T-helper 1 cell (primary cell): ENCODE measurements around the gene CPNE1.

Experiments used
- DNase-seq, 5 donors: peaks; one replicate each; pipeline ENCODE4 v3.0.0-alpha.2; 2012 to 2020

Gene CPNE1

DNA sequence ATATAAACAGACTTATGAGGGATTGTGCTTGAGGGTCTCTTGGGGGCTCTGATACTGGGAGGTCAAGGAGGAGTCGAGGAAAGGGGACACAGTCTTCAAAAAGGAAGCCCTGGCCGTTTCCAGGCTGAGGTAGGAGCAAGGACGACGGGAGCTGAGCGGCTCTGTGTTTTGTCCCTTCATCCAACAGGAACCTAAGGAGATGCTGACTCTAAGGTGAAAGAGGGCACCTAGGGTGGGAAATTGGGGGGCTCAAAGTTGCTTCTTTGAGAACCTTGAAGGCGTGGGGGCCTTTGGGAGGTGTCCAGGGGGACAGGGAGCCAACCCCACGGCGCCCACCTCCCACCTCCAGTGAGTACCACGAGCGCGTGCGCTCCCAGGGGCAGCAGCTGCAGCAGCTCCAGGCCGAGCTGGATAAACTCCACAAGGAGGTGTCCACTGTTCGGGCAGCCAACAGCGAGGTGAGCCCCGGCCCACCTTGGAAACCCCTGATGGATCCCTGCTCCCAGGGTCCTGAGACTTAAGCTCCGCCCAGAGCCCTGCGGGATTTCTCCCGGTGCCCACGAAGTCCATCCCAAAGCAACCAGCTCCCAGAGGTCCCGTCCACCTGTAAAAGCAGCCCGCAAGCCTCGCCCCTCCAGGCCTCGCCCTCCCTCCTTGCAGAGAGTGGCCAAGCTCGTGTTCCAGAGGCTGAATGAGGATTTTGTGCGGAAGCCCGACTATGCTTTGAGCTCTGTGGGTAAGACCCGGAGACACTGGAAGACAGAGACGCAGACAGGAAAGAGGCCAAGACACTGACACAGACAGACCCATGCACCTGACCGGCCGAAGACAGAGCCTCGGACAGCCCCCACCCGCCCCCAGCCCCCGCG lies 46.2 kb downstream of the CPNE1 start:
- DNase-seq: no peak

DNA sequence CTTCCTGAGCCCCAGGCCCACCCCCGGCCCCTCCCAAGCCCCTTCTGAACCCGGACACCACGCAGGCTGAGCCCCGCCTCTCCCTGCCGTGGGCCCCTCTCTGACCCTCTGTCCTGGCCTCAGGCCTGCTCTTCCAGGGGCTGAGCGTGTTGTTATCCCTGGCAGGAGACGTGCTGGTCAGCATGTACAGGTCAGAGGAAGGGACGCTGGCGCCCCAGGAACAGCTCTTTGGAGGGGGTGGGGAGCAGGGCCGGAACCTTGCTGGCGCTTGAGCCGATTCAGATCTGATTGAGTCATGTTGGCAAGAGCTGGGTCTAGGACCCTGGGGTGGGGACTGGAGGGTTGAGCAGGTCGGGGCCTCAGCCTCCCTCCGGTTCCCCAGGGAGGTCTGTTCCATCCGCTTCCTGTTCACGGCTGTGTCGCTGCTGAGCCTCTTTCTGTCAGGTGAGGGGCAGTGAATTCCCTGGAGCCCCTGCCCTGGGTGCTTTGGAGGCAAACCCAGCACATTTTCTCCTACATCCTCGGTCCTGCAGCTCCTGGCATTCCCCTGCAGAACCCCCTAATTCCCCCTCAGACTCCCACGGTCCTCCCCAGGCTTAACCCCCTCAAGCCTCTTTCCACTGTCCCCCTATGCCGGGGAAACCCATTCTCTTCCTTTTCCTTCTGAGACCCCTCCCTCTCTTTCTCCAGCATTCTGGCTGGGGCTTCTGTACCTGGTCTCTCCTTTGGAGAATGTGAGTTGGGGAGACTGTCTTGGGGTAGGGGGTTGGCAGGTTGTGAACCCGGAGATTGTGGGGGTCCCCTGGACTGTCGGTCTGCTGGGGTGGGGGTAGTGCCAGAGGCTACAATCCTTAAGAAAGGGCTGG lies 47.1 kb downstream of the CPNE1 start:
- DNase-seq: peak in 3 of 5 donors; percentile 14 to 55 (median 19)

DNA sequence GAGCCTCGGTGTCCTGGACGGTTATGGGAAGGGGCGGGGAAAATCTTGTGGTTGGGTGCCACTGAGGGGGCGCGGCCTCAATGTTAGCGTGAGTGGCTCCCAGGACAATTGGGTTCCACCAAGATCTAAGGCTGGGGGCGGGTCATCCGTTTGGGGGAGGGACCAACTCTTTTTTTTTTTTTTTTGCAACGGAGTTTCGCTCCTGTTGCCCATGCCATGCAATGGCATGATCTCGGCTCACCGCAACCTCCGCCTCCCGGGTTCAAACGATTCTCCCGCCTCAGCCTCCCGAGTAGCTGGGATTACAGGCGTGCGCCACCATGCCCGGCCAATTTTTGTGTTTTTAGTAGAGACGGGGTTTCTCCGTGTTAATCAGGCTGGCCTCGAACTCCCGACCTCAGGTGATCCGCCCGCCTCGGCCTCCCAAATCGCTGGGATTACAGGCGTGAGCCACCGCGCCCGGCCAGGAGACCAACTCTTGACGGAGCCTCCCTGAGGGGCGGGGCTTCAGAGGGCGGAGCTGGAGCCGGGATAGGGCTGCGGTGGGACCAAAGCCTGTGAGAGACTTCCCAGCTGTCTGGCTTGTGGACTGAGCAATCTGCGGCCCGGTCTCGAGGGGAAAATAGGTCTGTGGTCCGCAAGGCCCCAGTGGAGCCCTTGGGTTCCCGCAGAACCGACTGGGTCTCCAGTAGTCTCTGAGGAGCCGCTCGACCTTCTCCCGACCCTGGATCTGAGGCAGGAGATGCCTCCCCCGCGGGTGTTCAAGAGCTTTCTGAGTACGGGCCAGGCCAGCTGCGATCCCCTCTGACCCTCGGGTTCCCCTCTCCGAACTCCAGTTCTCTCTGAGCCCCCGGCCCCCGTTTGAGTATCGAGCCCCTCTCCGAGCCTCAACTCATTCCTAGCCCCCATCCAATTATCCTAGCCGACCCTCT lies 48.0 kb downstream of the CPNE1 start:
- DNase-seq: peak; percentile 38 to 59 (median 52)

DNA sequence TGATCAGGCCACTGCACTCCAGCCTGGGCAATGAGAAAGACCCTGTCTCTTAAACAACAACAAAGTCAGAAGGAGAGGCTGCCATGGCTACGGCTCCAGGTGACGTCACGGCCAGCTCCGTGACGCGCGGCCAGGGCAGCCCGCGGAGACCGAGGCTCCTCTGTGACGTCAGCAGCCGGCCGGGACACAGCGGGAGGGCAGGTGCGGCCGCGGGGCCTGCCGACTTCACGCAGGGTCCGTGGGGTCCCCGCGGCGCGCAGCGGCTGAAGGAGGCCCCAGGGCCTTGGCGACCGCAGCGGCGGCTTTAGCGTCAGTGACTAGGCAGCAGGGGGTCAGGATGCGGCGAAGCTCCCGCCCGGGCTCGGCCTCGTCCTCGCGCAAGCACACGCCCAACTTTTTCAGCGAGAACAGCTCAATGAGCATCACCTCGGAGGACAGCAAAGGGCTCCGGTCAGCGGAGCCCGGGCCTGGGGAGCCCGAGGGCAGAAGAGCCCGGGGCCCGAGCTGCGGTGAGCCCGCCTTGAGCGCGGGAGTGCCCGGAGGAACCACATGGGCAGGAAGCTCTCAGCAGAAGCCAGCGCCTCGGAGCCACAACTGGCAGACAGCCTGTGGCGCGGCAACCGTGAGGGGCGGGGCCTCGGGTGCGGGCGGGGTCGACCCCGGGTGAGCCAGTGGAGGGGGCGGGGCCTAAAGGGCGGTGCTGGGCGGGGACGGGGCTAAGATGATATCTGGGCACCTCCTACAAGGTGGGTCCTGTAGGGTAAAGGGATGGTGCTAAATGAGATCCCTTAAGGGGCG lies 48.8 kb downstream of the CPNE1 start, which contains the start of gene SPAG4:
Gene SPAG4 (plus strand): TSS at position 163 of the 798 bp plus-strand sequence. CDS start 175 bp downstream, at position 338.
- peak; percentile 100 for DNase-seq

DNA sequence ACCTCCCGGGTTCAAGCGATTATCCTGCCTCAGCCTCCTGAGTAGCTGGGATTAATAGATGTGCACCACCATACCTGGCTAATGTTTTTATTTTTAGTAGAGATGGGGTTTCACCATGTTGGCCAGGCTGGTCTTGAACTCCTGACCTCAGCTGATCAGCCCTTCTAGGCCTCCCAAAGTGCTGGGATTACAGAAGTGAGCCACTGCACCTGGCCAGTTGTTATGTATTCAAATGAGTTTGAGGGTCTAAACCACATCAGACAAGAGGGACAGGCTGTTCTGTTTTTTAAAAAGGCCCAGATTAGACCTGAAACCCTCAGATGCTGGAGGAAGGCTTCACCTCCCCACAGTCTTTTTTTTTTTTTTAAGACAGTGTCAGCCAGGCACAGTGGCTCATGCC lies 53.2 kb downstream of the CPNE1 start:
- DNase-seq: no peak

DNA sequence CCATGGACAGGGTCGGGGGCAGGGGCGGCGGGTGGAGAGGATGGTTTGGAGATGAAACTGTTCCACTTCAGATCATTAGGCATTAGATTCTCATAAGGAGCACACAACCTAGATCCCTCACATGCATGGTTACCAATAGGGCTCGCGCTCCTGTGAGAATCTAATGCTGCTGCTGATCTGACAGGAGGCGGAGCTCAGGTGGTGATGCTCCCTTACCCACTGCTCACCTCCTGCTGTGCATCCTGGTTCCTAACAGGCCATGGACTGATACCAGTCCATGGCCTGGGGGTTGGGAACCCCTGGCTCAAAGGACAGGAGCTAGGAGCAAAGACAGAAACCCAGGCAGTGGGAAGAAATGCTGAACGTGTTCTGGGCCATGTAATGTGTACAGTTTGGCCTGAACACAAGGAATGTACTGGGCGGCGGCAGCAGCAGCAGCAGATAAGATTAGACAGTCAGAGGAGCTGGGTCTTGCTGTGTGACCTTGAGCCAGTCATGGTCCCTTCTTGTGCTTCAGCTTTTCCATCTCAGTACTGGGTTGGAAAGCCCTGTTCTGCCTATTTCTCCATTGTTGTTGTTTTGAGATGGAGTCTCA lies 53.8 kb downstream of the CPNE1 start:
- DNase-seq: no peak

DNA sequence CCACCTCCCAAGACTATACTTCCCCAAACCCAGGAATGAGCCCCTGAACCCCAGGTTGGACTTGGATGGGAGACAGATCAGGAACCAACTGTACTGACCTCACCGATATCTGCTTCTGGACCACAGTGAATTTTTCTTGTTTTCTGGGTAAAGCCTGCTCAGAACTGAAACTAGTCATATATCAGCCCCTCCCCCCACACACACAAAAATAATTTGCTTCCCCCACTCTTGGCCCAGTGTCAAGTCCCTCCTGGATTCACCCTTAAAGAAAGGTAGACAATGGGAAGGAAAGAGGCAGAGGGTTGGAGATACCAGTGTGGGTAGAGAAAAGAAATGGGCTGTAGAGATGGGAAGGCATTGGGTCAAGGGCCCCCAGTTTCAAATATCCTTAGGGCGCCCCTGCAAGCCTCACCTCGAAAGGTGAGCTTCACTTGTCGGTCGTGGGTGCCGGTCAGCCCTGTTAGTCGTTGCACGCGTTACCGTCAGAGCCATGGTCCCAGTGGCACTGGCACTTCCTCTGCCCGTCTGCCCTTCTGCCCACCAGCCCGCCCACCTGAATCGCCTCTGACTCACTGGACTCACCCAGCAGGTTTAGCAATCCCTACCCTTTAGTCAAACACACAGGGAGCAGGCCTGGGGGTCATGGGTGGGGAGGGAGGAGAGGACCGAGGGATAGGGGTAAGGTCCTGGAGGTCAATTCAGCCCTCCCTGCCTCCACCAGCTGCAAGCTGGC lies 57.5 kb downstream of the CPNE1 start:
- DNase-seq: no peak

DNA sequence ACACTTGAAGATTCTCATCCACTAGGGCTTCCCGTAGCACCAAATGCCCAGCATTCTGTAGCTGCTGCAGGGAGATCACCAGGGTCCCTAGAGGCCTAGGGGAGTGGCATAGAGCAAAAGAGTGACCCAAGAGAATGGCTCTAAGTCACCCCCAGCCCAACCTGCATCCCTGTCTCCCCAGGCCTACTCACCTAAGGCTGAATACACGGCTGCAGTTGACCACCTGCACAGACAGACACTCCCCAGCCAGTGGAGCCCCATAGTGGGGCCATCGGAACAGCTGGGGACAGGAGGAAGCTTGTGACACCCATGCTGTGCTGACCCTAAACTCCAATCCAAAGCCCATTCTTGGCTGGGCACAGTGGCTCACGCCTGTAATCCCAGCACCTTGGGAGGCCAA lies 58.6 kb downstream of the CPNE1 start:
- no peak for DNase-seq

DNA sequence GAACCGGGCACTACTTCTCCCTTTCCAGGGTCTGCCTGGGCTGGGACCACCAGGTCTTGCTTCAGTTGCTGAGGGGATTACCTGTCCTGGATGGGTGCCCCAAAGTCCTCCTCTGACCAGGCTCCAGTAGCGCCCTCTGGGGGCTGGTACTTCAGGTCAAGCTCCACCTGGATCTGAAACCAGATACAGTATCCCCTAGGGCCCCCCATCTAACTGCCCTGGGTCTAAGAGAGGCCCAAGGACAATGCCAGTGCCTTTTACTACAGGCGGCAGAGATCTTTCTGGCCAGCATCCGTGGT lies 60.3 kb downstream of the CPNE1 start:
- no peak for DNase-seq

DNA sequence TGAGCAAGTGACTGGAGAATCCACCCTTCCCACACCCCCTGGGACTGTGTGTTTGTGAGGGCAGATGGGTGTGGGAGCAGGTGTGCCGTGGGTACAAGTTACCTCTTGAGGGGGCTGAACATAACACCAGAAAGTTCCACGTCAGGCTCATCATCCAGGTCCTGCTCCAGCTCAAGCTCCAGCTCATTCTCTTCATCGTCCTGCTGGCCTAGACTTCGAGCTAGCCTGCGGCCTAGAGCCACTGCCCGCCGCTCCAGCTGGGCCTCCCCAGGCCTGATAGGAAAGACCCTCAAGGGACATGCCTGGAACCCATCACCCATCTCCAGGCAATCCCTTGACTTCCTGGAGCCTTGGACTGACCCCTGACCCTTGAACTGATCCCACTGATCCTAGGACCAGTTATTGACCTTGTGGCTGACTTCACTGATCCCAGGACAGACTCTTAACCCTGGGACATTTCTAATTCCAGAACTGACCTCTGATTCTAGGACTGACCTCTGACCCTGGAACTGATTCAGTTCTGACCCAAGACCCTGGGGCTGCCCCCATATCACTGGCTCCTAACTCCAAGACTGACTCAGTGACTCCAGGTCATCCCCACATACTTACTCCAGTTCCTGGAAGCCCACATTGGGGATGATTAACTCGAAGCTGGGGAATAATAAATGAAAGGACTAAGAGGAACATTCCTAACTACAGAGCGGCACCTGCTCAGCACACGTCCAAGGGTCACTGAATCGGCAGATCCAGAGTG lies 60.8 kb downstream of the CPNE1 start:
- DNase-seq: no peak

DNA sequence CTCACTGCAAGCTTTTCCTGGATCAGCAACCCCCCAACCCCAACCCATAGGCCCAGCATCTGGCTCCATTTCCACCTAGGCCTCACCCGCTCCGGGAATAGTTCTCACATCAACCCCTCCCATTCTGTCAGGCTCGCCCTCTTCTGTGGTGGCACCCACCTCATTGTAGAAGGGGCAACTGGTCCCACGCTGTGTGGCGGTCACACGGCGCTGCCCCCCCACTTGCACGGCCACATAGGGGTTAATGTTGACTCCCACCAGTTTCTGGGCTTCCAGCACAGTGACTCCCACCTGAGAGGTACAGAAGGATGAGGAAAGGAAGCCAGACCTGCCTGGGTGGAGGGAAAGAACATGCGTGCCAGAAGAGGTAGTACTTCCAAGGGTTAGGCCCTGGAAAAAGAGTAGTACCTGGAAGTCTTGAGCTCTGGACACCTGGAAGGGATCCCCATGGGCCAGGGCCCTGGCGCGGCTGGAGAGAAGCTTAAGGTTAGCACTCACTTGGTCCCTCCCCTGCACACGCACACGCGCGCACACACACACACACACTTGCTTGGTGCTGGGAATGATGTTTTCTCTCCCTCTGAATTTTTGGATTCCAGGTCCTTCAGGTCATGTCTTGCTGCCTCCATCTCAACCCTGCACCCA lies 61.7 kb downstream of the CPNE1 start:
- no peak for DNase-seq

DNA sequence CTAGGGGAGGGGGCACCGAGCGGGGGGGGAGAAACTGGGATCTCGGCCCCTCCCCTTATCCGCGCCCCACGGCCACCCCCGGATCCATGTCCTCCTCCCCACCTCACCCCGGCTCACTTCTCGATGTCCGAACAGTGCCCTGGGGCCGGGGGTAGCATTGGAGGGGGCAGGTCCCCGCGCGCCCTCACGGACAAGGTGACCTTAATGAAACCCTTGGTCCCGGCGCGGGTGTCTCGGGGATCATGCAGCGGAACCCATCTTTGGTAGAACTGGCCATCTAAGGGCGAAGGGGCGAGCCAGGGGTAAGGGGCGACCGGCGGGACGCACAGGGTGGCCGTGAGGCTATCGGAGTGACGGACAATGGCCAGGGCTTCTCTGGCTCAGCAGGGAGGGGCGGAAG lies 62.7 kb downstream of the CPNE1 start:
- DNase-seq: no peak

DNA sequence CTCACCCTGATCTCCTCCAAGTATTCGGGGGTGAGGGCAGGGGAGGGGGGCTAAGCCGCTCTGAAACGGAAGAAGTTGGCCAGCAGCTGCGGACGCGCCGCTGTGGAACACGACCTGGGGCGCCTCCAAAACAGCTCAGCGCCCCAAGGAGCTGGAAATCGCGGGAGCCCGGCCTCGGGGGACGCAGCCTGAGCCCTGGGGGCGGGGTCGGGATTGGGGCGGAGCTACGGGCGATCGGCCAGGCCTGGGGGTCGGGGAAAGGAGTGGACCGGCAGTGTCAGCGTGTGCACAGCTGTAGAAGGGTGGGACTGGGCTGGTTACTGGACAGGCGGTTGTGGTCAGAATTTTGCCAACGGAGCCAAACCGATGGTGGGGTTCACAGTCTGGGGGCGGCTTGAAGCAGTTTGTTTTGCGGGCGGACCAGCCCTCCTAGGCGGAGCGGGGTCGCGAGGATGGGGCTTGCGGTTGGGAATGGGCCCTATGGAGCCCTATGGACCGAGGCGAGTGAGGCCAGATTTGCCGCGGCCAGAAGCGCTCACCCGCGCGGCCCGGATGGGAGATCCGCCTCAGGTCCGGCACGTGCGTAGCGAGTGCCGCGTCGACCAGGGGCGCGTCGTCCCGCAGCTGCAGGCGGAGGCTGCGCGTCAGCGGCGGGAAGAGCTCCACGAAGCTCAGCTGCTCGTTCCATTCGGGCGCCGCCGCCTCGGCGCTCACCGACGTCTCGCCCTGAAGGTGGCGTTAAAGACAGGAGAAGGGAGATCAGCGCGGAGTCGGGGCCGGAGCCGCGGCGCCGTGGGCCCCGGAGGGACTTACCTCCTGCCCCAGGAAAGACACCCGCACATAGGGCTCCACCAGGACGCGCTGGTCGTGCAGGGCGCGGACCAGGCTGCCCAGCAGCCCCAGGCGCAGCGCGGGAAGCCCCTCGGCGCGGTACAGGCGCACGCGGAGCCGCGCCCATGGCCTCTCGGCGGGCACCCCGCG lies 63.4 kb downstream of the CPNE1 start:
- peak; percentile 57 to 84 (median 71) for DNase-seq

DNA sequence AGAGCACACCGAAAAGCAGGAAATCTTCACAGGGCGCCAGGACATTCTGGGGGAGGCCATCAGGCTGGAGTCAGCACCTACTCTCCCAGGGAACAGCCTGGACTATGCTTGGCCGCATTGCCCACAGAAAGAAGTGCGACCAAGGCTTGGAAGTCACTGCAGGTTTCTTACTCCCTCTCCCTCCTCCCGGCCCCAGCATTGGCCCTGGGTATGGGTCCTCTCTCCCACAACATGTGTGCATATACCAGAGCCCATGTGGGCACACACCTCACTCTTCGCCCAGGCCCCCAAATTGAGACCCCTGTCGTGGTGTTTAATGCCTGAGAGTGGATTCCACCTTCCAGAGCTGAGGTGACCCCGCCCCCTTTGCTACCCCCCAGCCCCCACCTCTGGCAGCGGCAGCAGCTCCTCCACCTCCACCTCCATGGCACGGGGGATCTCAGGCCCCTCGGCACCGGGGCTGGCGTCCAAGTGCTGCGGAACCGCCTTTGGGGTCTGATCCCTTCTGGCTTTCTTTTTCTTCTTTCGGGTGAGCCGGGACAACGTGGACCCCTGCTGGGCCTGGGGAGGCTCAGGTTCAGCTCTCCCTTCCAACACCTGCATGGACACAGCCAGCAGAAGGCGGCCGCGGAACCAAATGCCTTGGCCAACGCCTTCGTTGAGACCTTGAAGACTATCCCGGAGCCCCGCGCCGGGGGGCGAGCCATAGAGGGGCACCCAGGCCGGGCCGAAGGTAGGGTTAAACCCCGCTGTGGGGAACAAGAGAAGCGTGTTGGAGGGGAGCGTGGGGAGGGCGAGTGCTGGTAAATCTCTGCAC lies 64.3 kb downstream of the CPNE1 start:
- DNase-seq: no peak

DNA sequence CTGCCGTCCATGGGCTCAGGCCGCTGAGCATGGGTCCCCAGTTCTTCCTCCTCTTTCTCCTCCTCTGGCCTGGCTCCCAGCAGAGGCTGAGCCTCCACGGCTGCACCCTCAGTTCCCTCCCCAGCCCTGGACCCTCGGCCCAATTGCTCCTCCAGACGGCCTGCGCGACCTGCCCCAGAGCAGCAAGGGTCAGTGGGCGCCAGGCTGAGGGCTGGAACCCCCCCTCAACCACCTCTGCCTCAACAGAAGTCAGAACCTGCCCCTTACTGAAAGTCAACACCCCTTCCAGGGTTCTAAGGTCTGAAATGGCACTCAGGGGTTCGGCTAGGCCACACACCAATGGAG lies 65.0 kb downstream of the CPNE1 start:
- DNase-seq: no peak

DNA sequence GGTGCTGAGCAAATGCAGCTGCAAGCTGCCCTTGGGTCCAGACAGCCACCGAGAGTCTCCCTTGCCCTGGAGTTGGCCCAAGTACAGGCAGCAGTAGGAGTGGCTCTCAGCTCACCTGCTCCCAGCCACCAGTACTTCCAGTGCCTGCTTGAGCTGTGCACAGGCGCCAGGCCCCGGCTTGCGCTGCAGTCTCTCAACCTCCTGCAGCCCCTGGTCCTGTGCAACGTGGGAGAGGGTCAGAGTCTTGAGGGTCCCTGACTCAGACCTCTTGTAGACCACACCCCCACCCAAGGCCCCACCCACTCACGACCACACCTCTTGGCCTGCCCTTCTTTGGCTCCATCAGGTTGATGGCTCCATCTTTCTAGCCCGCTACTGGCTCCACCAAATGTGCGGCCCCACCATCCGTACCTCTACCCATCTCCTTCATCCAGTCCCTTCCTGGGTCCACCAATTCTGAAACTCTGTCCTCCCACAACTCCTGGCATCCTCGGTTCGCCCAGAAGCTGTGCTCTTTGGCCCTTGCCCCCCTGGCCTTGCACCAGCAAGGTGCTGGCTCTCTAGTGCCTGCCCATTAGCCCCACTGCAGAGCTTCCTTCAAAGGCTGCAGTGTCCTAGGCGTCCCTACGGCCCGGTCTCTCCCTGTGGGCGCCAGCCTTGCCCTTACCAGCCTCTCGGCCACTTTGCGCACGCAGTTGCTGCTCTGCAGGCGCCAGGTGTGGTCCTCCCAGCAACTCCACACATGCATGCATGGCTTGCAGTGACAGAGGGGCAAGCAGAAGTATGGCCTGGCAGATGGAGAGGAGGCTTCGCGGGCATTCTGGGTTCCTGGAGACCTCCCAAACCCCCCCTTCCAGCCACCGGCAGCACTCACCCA lies 65.6 kb downstream of the CPNE1 start:
- no peak for DNase-seq
